Parathyroid adenoma (tissue), 2 donors: ENCODE data around the gene MEX3B.

ENCODE experiments used
- H2AFZ ChIP-seq: fragments of 300-600 bp; sonication (generic); one replicate; pipeline ENCODE4 v1.7.0; 2017; ENCODE audit warnings: antibody characterized with exemption, mild to moderate bottlenecking
- H3K27ac ChIP-seq: fragments of 300-600 bp; sonication (generic); one replicate; pipeline ENCODE4 v1.7.0; 2017
- H3K27me3 ChIP-seq: fragments of 300-600 bp; sonication (generic); one replicate; pipeline ENCODE4 v1.7.0; 2017; ENCODE audit warnings: low read length; ENCODE audit not compliant: control insufficient read depth, insufficient read depth
- H3K36me3 ChIP-seq: fragments of 300-600 bp; sonication (generic); one replicate; pipeline ENCODE4 v1.7.0; 2017; ENCODE audit warnings: low read length; ENCODE audit not compliant: control insufficient read depth, insufficient read depth
- H3K4me1 ChIP-seq: fragments of 300-600 bp; sonication (generic); one replicate; pipeline ENCODE4 v1.7.0; 2017; ENCODE audit warnings: control low read depth
- H3K4me2 ChIP-seq: fragments of 300-600 bp; sonication (generic); one replicate; pipeline ENCODE4 v1.7.0; 2017; ENCODE audit warnings: low read length
- H3K4me3 ChIP-seq: fragments of 300-600 bp; sonication (generic); one replicate; pipeline ENCODE4 v1.7.0; 2017; ENCODE audit warnings: low read depth, low read length
- H3K79me2 ChIP-seq: fragments of 300-600 bp; sonication (generic); one replicate; pipeline ENCODE4 v1.7.0; 2017; ENCODE audit warnings: control low read depth
- H3K9ac ChIP-seq: fragments of 300-600 bp; sonication (generic); one replicate; pipeline ENCODE4 v1.7.0; 2017; ENCODE audit warnings: mild to moderate bottlenecking
- H3K9me3 ChIP-seq: fragments of 300-600 bp; sonication (generic); one replicate; pipeline ENCODE4 v1.7.0; 2017; ENCODE audit warnings: low read length; ENCODE audit not compliant: control insufficient read depth
- CTCF ChIP-seq: fragments of 300-600 bp; sonication (generic); IDR thresholded peaks from one replicate; pipeline ENCODE4 v1.7.0; 2017; ENCODE audit warnings: antibody characterized with exemption, mild to moderate bottlenecking
- donor health status: primary hyperparathyroidism.

The MEX3B gene

GRCh38 chr15:82086243-82086995 lies 40.6 kb upstream of the MEX3B start:
- H3K79me2 ChIP-seq: no peaks in the 10 kb centered on the region

GRCh38 chr15:82081914-82082762 lies 36.3 kb upstream of the MEX3B start:
- Histone ChIP-seq H3K27ac (no peak overlapping the region), H3K79me2 (no peaks in the 10 kb centered on the region), H2AFZ (no peak overlapping the region), H3K9ac (no peak overlapping the region), H3K4me3 (no peak overlapping the region), H3K4me2 (no peak overlapping the region), H3K9me3 (no peaks in the 10 kb centered on the region), H3K27me3 (no peaks in the 10 kb centered on the region), H3K36me3 (no peaks in the 10 kb centered on the region), H3K4me1 (no peaks in the 10 kb centered on the region)
- no peak for TF ChIP-seq CTCF

More at GRCh38 chr15:82086243-82086995, 40.6 kb upstream of the MEX3B start:
- Histone ChIP-seq H3K27ac (no peak overlapping the region), H3K36me3 (no peaks in the 10 kb centered on the region), H3K9me3 (no peaks in the 10 kb centered on the region), H3K9ac (no peak overlapping the region), H2AFZ (no peak overlapping the region), H3K4me1 (no peaks in the 10 kb centered on the region), H3K4me3 (no peak overlapping the region), H3K27me3 (no peaks in the 10 kb centered on the region), H3K4me2 (no peak overlapping the region)
- TF ChIP-seq CTCF: no peak

- H3K9ac ChIP-seq: no peak overlapping the region
- H2AFZ ChIP-seq: no peak overlapping the region
- no peak for TF ChIP-seq CTCF
- no peaks in the 10 kb centered on the region for H3K36me3 ChIP-seq
- no peaks in the 10 kb centered on the region for H3K4me1 ChIP-seq
- no peak overlapping the region for H3K4me3 ChIP-seq
- no peak overlapping the region for H3K27ac ChIP-seq
- no peaks in the 10 kb centered on the region for H3K27me3 ChIP-seq
- no peaks in the 10 kb centered on the region for H3K9me3 ChIP-seq
- H3K79me2 ChIP-seq: no peaks in the 10 kb centered on the region
- no peak overlapping the region for H3K4me2 ChIP-seq
These were observed 35.0 kb upstream of the MEX3B start for GRCh38 chr15:82080774-82081173.

- Histone ChIP-seq H3K27ac (no peak overlapping the region), H3K9ac (no peak overlapping the region), H3K4me1 (no peaks in the 10 kb centered on the region), H3K27me3 (no peaks in the 10 kb centered on the region), H3K36me3 (no peaks in the 10 kb centered on the region), H3K79me2 (no peaks in the 10 kb centered on the region), H3K9me3 (no peaks in the 10 kb centered on the region), H3K4me2 (no peak overlapping the region), H3K4me3 (no peak overlapping the region), H2AFZ (no peak overlapping the region)
- TF ChIP-seq CTCF: no peak
These were observed 33.9 kb upstream of the MEX3B start for GRCh38 chr15:82079736-82080135.
